Stimulated activated CD4-positive, alpha-beta T cell treated with anti-CD3 and anti-CD28 coated beads, Interleukin-1b, Interleukin-23, amount 100 ng/mL, for 48 hours (primary cell): ENCODE data around the gene IL23R.

Source experiments
- DNase-seq: peaks from one replicate; pipeline ENCODE4 v3.0.0-alpha.2; 2020

IL23R gene

DNA sequence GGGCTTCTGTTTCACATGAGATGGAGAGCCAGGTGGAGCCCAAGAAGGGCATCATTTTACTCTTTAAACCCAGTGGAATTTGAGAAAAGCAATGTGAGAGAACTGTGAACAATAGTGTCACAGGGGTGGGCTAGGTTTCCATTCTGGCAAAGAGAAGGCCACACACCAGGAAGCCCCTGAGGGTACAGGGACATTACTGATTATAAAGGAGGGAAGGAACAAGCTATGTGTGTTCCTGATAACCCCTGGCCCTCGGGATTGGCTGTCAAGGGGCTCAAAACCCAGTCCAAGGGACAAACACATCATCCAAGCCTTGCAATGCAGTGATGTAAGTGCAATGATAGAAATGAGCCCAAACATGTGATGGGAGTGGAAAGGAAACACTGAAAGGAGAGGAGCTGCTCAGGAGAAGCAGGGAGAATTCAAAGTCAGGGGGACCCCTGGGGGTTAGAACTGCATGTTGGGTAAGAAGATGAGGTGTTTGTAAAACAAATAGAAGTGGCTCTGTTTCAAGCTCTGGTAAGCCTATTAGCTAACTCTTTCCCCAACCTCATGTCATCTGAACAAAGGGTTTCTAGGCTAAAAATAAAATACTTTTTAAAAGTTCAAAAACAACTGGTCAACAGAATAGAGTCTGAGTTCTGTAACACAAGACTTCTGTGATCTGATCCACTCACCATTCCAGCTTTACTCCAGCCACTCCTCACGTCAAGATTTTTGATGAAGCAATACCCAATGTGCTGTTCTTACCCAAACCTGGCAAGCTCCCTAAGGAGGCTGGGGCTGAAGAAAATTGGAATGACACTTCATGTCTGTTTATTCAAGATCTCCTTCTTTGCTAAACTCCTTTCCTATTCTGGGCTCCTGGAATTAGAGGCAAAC, 90.3 kb downstream of the IL23R start:
- DNase-seq = no peak

DNA sequence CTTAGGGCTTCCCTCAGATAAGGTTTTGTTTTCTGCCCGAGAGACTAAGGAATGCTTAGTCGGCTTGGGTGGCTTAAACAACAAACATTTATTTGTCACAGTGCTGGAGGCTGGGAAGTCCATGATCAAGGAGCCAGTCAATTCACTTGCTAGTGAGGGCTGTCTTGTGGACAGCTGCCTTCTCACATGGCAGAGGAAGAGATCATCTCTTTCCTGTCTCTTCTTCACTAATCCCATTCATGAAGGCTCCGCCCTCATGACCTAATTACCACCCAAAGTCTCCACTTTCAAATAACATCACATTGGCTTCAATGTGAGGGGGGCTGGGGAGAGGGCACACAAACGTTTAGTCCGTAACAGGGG, 90.9 kb downstream of the IL23R start:
- DNase-seq = no peak

- DNase-seq = peak; percentile 17
Measured at GRCh38 chr1:67261680-67262079, 95.4 kb downstream of the IL23R start.

GRCh38 chr1:67262735-67263134, 96.5 kb downstream of the IL23R start:
- no peak for DNase-seq

GRCh38 chr1:67264152-67264551, 97.9 kb downstream of the IL23R start:
- no peak for DNase-seq

DNA sequence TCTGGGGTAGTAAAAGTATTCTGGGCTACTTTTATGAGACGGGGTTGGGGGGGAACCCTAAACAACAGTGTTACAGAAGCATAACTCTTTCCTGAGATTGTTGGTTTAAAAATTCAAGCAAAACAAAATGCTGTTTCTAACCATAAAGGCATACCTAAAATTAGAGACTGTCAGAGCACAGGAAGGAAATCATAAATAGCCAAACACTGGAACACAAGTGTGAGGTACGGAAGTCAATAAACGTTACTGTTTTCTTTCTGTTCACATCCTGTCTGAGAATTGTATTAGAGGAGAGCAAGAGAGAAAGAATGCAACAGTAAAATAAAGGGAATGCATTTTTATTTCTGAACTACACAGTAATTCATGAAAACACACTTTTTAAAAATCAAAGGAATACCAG, 98.6 kb downstream of the IL23R start:
- DNase-seq = no peak

DNA sequence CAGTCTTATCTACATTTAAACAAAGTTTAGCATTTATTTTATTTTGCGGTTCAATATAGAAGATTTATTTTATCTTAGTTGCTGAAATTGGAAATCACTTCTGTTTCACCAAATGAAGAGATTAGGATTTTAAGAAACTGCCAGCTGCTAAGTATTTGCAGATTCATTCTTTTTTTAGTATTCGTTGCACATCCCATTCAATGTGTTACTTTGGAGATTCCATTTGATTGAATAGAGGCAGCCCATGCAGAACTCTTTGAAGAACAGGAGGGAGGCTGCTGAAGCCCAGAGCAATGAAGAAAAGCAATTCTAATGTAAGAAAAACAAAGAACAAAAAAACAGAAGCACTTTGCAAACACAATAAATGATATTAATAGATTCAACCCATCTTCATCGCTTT, 102.8 kb downstream of the IL23R start:
- no peak for DNase-seq

DNA sequence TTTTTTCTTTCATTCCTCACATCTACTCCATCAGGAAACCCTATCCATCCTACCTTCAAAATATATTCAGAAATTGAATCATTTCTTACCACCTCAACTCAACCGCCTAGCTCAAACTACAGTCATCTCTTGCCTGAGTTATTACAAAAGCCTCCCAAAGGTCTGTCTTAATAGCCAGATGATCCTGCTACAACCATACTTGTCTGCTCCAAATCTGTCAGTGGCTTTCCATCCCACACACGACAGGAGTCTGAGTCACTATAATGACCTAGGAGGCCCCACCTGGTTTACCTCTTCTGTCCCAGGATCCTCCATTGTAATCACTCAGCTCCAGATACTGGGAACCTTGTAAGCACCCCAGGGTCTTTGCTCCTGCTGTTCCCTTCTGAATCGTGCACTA, 104.3 kb downstream of the IL23R start:
- DNase-seq = peak; percentile 54

DNA sequence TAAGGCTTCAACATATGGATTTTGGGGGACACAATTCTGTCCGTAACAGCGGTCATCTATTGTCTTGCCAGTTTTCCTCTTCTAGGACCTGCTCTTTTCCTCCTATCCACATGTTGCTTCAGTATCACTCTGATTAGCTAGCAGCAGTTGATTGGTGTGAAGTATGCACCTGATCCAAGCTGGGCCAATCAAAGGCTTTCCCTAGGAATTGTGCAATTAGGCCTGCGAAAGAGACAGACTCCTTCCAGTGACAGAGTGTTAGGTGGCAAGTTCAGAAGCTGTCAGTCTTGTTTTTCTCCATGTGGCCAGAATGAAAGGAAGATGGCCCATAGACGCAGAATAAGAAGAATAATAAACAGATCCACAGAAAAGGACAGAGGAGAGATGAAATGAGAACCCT, 107.3 kb downstream of the IL23R start:
- DNase-seq = no peak

GRCh38 chr1:67274623-67275325, 108.5 kb downstream of the IL23R start:
- peak; percentile 34 for DNase-seq

DNA sequence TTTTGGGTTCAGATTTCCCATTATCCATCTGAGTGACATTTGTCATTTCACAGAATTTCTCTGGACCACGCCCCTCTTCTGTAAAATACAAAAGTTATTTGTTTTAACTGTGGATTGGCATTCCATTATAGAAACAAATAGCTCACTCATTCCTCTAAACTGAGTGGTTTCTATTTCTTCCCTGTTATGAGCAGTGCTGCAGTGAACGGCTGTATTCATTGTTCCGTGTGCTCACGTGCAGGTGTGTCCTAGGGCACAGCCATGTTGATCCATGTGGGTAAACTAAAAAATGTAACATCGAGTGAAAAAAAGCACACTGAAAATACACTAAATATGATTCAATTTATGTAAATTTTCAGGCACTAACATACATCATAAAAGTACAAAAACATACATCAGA, 114.4 kb downstream of the IL23R start:
- no peak for DNase-seq

- no peak for DNase-seq
Measured at GRCh38 chr1:67281244-67281643, 115.0 kb downstream of the IL23R start.

- DNase-seq = no peak
Measured at GRCh38 chr1:67285780-67286488, 119.7 kb downstream of the IL23R start.

GRCh38 chr1:67290236-67290635, 124.0 kb downstream of the IL23R start:
- DNase-seq = no peak

DNA sequence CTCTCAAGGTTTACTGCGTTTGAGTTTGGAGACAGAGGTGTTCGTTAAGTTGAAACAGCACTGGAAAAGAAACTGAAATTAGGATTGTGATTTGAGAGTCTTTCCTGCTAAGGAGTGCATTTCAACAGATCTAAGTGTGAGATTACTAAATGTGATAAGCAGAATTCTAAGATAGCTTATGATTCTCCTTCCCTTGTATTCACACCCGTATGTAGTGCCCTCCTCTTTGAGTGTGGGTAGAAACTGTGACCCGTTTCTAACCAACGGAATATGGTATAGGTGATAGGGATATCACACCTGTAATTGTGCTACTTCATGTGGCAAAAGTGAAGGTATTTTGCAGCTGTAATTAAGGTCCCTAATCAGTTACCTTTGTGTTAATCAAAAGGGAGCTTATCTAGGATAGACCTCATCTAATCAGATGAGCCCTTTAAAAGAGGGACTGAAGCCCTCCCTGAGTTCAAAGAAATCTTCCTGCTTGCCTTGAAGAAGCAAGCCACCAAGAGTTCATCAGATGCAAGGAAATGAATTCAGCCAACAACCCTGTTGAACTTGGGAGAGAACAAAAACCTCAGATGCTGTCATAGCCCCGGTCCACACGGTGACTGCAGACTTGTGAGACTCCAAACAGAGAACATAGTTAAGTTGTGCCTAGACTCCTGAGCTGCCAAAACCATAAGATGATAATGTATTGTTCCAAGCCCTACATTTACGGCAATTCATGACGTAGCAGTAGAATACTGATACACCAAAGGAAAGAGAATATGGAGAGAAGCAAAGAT, 128.8 kb downstream of the IL23R start:
- no peak for DNase-seq

DNA sequence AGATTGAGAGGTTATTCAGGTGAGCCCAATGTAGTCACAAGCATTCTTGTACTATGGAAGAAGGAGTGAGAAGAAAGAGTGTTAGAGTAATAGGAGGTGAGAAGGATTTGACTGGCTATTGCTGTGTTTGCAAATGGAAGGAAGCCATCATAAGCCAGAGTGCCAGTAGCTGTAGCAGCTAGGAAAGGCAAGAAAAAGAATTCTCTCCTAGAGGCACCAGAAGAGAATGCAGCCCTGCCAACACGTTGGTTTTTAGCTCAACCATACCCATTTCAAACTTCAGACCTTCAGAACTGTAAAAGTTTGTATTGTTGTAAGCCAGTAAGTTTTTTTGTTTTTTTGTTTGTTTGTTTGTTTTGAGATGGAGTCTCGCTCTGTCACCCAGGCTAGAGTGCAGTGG, 132.5 kb downstream of the IL23R start:
- no peak for DNase-seq

DNA sequence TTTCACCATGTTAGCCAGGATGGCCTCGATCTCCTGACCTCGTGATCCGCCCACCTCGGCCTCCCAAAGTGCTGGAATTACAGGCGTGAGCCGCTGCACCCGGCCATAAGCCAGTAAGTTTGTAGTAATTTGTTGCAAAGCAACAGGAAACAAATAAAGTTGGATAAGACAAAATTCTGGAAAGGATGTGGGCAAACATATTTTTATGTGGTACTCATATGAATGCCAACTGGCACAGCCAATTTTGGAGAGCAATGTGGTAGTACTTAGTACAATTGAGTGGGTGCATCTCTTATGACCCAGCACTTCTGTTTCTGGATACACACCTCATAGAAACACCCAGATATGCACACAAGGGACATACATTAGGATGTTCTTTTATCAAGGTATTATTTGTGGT, 133.0 kb downstream of the IL23R start:
- DNase-seq = no peak

GRCh38 chr1:67300561-67300960, 134.3 kb downstream of the IL23R start:
- no peak for DNase-seq

GRCh38 chr1:67304023-67304422, 137.8 kb downstream of the IL23R start:
- no peak for DNase-seq

- DNase-seq = no peak
Measured at GRCh38 chr1:67306547-67306946, 140.3 kb downstream of the IL23R start.

DNA sequence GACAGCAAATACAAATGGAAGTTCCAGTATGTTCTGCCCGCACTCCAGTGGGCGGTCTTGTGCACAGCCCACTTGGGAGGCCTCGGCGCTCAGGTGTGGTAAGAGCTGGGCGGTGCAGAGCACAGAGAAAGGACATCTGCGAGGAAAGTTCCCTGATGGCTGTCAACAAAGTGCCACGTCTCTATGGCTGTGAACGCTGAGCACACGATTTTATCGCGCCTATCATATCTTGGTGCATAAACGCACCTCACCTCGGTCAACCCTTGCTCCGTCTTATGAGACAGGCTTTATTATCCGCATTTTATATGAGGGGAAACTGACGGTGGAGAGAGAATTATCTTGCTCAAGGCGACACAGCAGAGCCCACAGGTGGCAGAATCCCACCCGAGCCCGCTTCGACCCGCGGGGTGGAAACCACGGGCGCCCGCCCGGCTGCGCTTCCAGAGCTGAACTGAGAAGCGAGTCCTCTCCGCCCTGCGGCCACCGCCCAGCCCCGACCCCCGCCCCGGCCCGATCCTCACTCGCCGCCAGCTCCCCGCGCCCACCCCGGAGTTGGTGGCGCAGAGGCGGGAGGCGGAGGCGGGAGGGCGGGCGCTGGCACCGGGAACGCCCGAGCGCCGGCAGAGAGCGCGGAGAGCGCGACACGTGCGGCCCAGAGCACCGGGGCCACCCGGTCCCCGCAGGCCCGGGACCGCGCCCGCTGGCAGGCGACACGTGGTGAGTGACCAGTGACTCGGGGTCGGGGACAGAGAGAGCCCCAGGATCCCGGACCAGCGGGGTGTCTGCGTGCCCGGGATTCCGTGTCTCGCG, 141.2 kb downstream of the IL23R start, which contains the start of gene IL12RB2:
IL12RB2 (plus strand) TSS at position 623 of the 810 bp plus-strand sequence. CDS start 12,496 bp downstream, outside the sequence.
- peak; percentile 76 for DNase-seq

DNA sequence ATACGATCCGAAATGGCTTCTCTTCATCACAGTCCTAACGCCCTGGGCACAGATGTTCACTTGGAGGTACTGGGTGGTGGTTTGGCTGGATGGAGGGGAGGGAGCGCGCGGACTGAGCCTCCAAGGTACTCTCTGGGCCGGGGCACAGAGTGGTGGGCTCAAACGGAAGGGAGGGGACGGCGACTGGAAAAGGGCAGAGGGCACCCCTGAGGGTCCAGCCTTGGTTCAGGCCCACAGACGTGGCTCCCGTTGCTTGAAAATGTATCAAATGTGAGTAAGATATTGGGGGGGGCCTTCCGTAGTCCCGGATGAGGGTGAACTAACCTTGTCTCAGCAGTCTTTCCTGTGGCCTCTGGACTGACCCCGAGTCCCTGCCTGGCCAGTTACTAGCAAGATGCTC, 141.9 kb downstream of the IL23R start:
- DNase-seq = no peak
